Hepatocyte (in vitro differentiated cells): ENCODE data around the gene FLOT1. TPM values are rescaled to one million over a fixed set of nuclear protein-coding genes. Genes with fewer than 3 reads are reported as not detected.
A peak's percentile ranks its signal among the peaks of the same experiment; 100 is the strongest.
"Not testable (repeated sequence)": the region's sequence is repeated elsewhere in the genome, so short reads cannot be mapped to it uniquely, and the experiment has no call there.

Experiments used
- DNase-seq: peaks from one replicate; pipeline ENCODE4 v3.0.0-alpha.2; 2016; ENCODE audit warnings: low spot score
- H2AFZ ChIP-seq: fragments of 200-600 bp; sonication (generic); 2 replicates; pipeline ENCODE4 v1.6.0; 2016; ENCODE audit warnings: antibody characterized with exemption, mild to moderate bottlenecking
- H3K27ac ChIP-seq: fragments of 200-600 bp; sonication (generic); 2 replicates; pipeline ENCODE4 v1.5.1; 2016; ENCODE audit warnings: mild to moderate bottlenecking
- H3K27me3 ChIP-seq: fragments of 200-600 bp; sonication (generic); 2 replicates; pipeline ENCODE4 v1.6.1; 2016
- H3K36me3 ChIP-seq: fragments of 200-600 bp; sonication (generic); replicated peaks from 2 replicates; pipeline ENCODE4 v1.5.1; 2016; ENCODE audit warnings: low read depth; ENCODE audit not compliant: insufficient read depth
- H3K4me1 ChIP-seq: fragments of 200-600 bp; sonication (generic); 2 replicates; pipeline ENCODE4 v1.5.1; 2016; ENCODE audit warnings: mild to moderate bottlenecking, moderate library complexity; ENCODE audit not compliant: insufficient read depth
- H3K4me2 ChIP-seq: fragments of 200-600 bp; sonication (generic); 2 replicates; pipeline ENCODE4 v1.6.0; 2016
- H3K4me3 ChIP-seq: fragments of 200-600 bp; sonication (generic); 2 replicates; pipeline ENCODE4 v1.5.1; 2016; ENCODE audit warnings: mild to moderate bottlenecking
- H3K79me2 ChIP-seq: fragments of 200-600 bp; sonication (generic); 2 replicates; pipeline ENCODE4 v1.6.0; 2017; ENCODE audit warnings: mild to moderate bottlenecking
- H3K9me2 ChIP-seq: fragments of 200-600 bp; sonication (generic); replicated peaks from 2 replicates; pipeline ENCODE4 v1.6.0; 2017; ENCODE audit warnings: mild to moderate bottlenecking; ENCODE audit not compliant: insufficient read depth
- H3K9me3 ChIP-seq: fragments of 200-600 bp; sonication (generic); 2 replicates; pipeline ENCODE4 v1.5.1; 2016; ENCODE audit warnings: low read depth, mild to moderate bottlenecking
- H4K20me1 ChIP-seq: fragments of 200-600 bp; sonication (generic); 2 replicates; pipeline ENCODE4 v1.6.0; 2016; ENCODE audit warnings: mild to moderate bottlenecking; ENCODE audit not compliant: insufficient read depth, poor library complexity, severe bottlenecking
- CTCF ChIP-seq: fragments of 200-600 bp; sonication (generic); IDR thresholded peaks from 2 replicates; pipeline ENCODE4 v1.5.1; 2016; ENCODE audit warnings: antibody characterized with exemption, mild to moderate bottlenecking; ENCODE audit not compliant: poor library complexity
- EZH2 ChIP-seq: fragments of 200-600 bp; sonication (generic); IDR thresholded peaks from 2 replicates; pipeline ENCODE4 v1.6.1; 2016; ENCODE audit warnings: antibody characterized with exemption, mild to moderate bottlenecking, borderline replicate concordance
- EZH2phosphoT487 ChIP-seq: fragments of 200-600 bp; sonication (generic); IDR thresholded peaks from one replicate; pipeline ENCODE4 v1.6.1; 2018; ENCODE audit warnings: antibody characterized with exemption, mild to moderate bottlenecking, low read depth, moderate library complexity; ENCODE audit not compliant: unreplicated experiment, severe bottlenecking
- WGBS: methylation state at CpG from one replicate; pipeline ENCODE4 v1.1.6; 2016; ENCODE audit warnings: low lambda C conversion rate; ENCODE audit errors: missing lambda C conversion rate; 5-methylcytosine and 5-hydroxymethylcytosine counted together
- polyA plus RNA-seq: library from polyadenylated mRNA; unstranded; fragments of >200 nt; fragmentation: Nextera tagmentation; extraction: Ambion mirVana; gene quantifications from 2 replicates; pipeline ENCODE4 v1.2.1, GENCODE V29; 2016
- total RNA-seq: library from RNA; depleted of rRNA; stranded (reverse); fragments of >200 nt; gene quantifications from 2 replicates; pipeline ENCODE4 v1.2.3, GENCODE V29; 2014

Gene FLOT1
- total and polyA plus RNA-seq, 2 experiments from 2014 or later: 93.5 to 144 TPM

GRCh38 chr6:30767944-30768301, 25.4 kb upstream of the FLOT1 start:
- Histone ChIP-seq H3K79me2 (no peaks in the 10 kb centered on the region), H3K36me3 (no peaks in the 10 kb centered on the region), H3K9me2 (no peaks in the 10 kb centered on the region), H3K27ac (peak overlapping the region; percentile 99), H3K4me1 (peaks cover 42% of the 10 kb centered on the region), H2AFZ (no peak overlapping the region), H3K9me3 (no peaks in the 10 kb centered on the region), H3K27me3 (no peaks in the 10 kb centered on the region), H3K4me2 (no peak overlapping the region), H3K4me3 (no peak overlapping the region), H4K20me1 (no peaks in the 10 kb centered on the region)
- no peak for TF ChIP-seq EZH2phosphoT487
- TF ChIP-seq EZH2: no peak
- TF ChIP-seq CTCF: no peak
- DNase-seq: no peak
- 93% methylated on average over 1 of the region's 1 CpG for WGBS

GRCh38 chr6:30767158-30767943, 24.9 kb upstream of the FLOT1 start:
- TF ChIP-seq EZH2: no peak
- TF ChIP-seq EZH2phosphoT487: no peak
- 73% methylated on average over 9 of the region's 9 CpGs for WGBS
- H3K9me3 ChIP-seq: no peaks in the 10 kb centered on the region
- H3K4me2 ChIP-seq: no peak overlapping the region
- peaks cover 42% of the 10 kb centered on the region for H3K4me1 ChIP-seq
- H3K27me3 ChIP-seq: no peaks in the 10 kb centered on the region
- H3K79me2 ChIP-seq: no peaks in the 10 kb centered on the region
- H2AFZ ChIP-seq: no peak overlapping the region
- DNase-seq: no peak
- no peaks in the 10 kb centered on the region for H4K20me1 ChIP-seq
- H3K36me3 ChIP-seq: no peaks in the 10 kb centered on the region
- no peak overlapping the region for H3K4me3 ChIP-seq
- no peaks in the 10 kb centered on the region for H3K9me2 ChIP-seq
- peak overlapping the region; percentile 99 for H3K27ac ChIP-seq

- Histone ChIP-seq H3K9me2 (no peaks in the 10 kb centered on the region), H3K27ac (no peak overlapping the region), H3K4me1 (peaks cover 42% of the 10 kb centered on the region), H3K4me3 (no peak overlapping the region), H2AFZ (no peak overlapping the region), H3K4me2 (no peak overlapping the region), H3K79me2 (no peaks in the 10 kb centered on the region), H3K9me3 (no peaks in the 10 kb centered on the region), H3K27me3 (no peaks in the 10 kb centered on the region), H3K36me3 (no peaks in the 10 kb centered on the region), H4K20me1 (no peaks in the 10 kb centered on the region)
- no peak for TF ChIP-seq EZH2
- no peak for TF ChIP-seq CTCF
- no peak for TF ChIP-seq EZH2phosphoT487
- WGBS: 83% methylated on average over 6 of the region's 6 CpGs
- DNase-seq: no peak
Measured at GRCh38 chr6:30766461-30767157, 24.1 kb upstream of the FLOT1 start.

GRCh38 chr6:30765495-30765894, 23.0 kb upstream of the FLOT1 start:
- H3K36me3 ChIP-seq, H3K9me2 ChIP-seq, H3K9me3 ChIP-seq, H2AFZ ChIP-seq, H3K27me3 ChIP-seq, H3K27ac ChIP-seq, DNase-seq, H3K4me2 ChIP-seq, H3K79me2 ChIP-seq, H3K4me3 ChIP-seq, H4K20me1 ChIP-seq: not testable (repeated sequence)
- WGBS: 75% methylated on average over 1 of the region's 1 CpG
- H3K4me1 ChIP-seq: peaks cover 42% of the 10 kb centered on the region

GRCh38 chr6:30764490-30765043, 22.1 kb upstream of the FLOT1 start:
- Histone ChIP-seq H3K4me2 (peak overlapping the region; percentile 53), H3K27ac (peak overlapping the region; percentile 94), H3K4me1 (peaks cover 34% of the 10 kb centered on the region)
- H4K20me1 ChIP-seq, H3K9me3 ChIP-seq, H3K36me3 ChIP-seq, H3K4me3 ChIP-seq, H3K27me3 ChIP-seq, H3K9me2 ChIP-seq, H2AFZ ChIP-seq, DNase-seq, H3K79me2 ChIP-seq: not testable (repeated sequence)
- WGBS: 27% methylated on average over 13 of the region's 13 CpGs
